MG63 (cell line): ENCODE data around the gene HDGFL2. TPM values are rescaled to one million over a fixed set of nuclear protein-coding genes. Genes with fewer than 3 reads are reported as not detected.

Source experiments
- DNase-seq: peaks from one replicate; pipeline ENCODE4 v3.0.0-alpha.2; 2020
- H3K27me3 ChIP-seq: fragments of 250-450 bp; sonication (Bioruptor Pico); 2 replicates; pipeline ENCODE4 v1.5.1; 2020; ENCODE audit warnings: mild to moderate bottlenecking, moderate library complexity
- H3K36me3 ChIP-seq: fragments of 250-450 bp; sonication (Bioruptor Pico); 2 replicates; pipeline ENCODE4 v1.5.1; 2020; ENCODE audit warnings: mild to moderate bottlenecking, moderate library complexity
- H3K4me3 ChIP-seq: fragments of 250-450 bp; sonication (Bioruptor Pico); 2 replicates; pipeline ENCODE4 v1.5.1; 2020; ENCODE audit warnings: mild to moderate bottlenecking, moderate library complexity
- H3K9me3 ChIP-seq: fragments of 250-450 bp; sonication (Bioruptor Pico); 2 replicates; pipeline ENCODE4 v1.5.1; 2020; ENCODE audit warnings: mild to moderate bottlenecking, moderate library complexity
- total RNA-seq: library from RNA; depleted of rRNA; stranded (reverse); fragments of >200 nt; shearing (Covaris generic); gene quantifications from 2 replicates; pipeline ENCODE4 v1.2.3, GENCODE V29; 2014; ENCODE audit warnings: low replicate concordance

Gene HDGFL2
- total RNA-seq, 1 experiment from 2014 or later = 29.8 TPM

DNA sequence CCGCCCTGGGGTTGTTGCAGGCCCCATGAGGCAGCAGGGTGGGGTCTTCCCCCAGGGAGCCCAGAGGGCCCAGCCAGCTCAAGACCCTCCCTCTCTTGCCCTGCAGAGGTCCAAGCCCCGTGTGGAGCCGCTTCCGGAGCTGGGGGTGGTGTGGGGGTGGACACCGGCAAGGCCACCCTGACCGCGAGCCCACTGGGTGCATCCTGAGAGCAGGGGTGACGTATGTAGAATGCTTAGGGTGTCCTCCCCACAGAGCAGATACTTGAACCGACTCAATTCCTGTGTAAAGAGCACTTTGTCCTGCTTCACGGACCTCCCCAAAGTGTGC, 29.3 kb upstream of the HDGFL2 start:
- Histone ChIP-seq H3K9me3 (no peaks in the 10 kb centered on the region), H3K36me3 (peaks cover 6% of the 10 kb centered on the region), H3K27me3 (no peaks in the 10 kb centered on the region), H3K4me3 (no peak overlapping the region)
- DNase-seq = no peak

DNA sequence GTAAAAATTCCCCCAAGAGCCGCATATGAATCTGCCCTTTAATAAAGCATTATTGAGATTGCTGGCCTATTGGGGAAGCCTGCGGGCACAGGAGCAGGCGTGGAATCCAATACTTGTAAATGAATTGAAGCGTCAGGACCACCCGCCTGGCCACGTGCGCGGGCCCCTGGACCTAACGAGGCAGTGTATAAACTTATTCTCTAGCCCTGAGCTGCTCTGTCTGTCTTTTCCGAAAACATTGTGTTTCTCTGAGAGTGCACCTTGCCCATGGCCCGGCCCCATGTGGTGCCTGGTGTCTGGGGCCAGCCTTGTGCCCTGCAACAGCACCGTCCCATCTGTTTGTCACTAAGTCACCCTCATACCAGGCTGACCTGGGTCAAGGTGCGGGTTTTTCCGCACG, 28.9 kb upstream of the HDGFL2 start:
- Histone ChIP-seq H3K36me3 (peaks cover 8% of the 10 kb centered on the region), H3K9me3 (no peaks in the 10 kb centered on the region), H3K27me3 (no peaks in the 10 kb centered on the region), H3K4me3 (no peak overlapping the region)
- DNase-seq = no peak

DNA sequence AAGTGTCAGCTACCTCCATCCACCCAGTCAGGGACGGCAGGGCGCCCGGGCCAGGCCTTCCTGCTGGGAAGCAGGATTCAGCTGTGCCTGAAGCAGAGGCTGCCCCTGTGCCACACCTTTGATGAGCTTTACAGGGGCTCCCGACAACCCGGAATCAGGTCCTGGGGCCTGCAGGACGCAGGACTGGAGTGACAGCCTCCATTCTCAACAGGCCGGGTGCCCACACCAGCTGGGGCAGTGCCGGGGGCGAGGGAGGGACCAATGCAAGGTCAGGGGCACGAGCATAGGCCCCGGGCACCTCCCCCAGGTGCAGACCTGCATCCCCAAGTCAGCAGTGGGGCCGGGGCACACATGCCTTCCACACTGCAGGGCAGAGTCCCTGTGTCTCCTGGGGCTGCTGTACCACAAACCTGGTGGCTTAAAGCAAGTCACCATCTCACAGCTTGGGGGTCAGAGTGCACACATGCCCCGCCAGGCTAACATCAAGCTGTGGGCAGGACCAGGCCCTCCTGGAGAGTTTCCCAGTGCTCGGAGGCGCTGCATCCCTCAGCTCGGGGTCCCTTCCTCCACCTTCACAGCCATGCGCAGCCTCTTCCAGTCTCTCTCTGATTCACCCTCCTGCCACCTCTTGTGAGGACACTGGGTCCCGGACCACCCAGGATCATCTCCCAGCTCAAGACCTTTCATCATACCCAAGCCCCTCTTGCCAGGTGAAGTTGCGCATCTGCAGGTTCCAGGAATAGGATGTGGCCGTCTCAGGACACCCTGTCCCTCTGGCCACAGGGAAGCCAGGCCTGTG, 27.9 kb upstream of the HDGFL2 start:
- no peak for DNase-seq
- H3K4me3 ChIP-seq = no peak overlapping the region
- H3K36me3 ChIP-seq = peaks cover 8% of the 10 kb centered on the region
- no peaks in the 10 kb centered on the region for H3K9me3 ChIP-seq
- H3K27me3 ChIP-seq = no peaks in the 10 kb centered on the region

DNA sequence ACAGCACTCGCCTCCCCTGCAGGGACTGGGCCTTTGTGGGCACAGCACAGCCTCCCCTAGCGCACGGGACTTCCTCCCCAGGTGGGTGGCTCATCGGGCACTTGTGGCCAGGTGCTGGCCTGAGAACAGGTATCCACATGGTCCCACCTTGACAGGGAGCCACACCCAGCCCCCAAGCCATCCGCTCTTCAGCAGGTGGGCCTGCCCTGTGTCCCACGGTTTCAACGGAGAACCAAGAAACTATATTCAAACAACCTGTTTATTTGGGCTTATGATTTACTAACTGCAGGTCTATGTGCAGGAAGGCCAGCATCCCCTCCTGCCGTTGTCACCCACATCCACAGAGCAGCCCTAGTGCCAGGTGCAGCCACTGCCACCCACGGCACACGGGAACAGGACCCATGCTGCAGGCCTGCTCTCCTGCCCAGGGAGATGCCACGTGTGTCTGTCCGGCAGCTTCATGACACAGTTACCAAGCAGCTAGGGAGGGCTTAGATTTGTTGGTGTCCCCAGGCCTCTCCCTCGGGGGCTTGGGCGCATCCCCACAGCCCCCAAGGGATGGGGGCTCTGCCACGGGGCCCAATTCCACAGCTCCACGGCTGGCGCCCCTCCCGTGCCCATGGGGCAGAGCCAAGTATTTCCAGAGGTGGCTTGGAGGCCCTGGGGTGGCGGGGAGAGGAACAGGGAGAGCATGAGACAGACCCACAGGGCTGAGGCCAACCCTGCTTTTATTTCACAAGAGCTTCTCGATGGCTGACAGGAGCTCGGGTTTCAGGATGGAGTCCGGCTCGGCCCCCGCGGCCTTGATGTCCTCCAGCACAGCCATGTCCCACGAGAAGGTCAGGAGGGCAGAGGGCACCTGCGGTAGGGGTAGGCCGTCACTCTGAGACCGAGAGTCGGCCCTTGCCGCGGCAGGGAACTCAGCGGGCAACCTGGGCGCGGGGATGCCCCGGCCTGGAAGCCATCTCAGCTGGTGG, 27.0 kb upstream of the HDGFL2 start:
- Histone ChIP-seq H3K9me3 (no peaks in the 10 kb centered on the region), H3K27me3 (no peaks in the 10 kb centered on the region), H3K4me3 (no peak overlapping the region), H3K36me3 (peaks cover 8% of the 10 kb centered on the region)
- DNase-seq = no peak

DNA sequence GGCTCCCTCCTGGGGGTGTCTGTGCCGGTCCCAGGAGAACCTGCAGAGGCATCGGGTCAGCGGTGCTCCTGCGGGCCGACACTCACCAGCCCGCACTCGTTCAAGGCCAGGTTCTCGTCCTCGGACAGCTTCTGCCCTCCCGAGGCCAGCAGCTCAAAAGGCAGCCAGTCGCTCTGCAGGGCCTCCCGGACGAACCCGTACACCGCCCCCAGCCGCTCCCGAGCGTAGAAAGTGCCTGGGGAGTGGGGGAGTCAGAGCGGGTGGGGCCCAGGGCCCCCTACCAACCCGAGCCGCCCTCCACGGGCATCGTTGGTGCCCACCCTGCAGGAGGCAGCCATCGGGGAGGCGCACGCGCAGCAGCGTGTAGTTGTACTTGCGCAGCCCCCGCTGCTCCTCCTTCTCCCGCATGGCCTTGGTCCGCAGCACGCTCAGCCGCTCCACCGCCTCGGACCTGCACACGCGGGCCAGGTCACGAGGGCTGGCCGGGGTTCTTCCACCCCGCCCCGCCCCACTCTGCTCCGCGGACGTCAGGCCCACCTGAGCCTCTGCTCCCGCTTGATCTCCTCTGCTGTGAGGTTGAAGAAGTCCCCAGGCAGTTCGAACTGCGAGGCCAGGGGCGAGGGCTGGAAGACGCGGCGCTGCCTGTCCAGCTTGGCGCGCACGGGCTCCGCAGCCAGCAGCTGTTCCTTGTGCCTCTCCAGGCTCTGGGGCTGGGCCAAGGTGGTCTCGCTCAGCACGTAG, 26.0 kb upstream of the HDGFL2 start:
- peaks cover 8% of the 10 kb centered on the region for H3K36me3 ChIP-seq
- no peaks in the 10 kb centered on the region for H3K27me3 ChIP-seq
- no peak for DNase-seq
- H3K9me3 ChIP-seq = no peaks in the 10 kb centered on the region
- H3K4me3 ChIP-seq = no peak overlapping the region

DNA sequence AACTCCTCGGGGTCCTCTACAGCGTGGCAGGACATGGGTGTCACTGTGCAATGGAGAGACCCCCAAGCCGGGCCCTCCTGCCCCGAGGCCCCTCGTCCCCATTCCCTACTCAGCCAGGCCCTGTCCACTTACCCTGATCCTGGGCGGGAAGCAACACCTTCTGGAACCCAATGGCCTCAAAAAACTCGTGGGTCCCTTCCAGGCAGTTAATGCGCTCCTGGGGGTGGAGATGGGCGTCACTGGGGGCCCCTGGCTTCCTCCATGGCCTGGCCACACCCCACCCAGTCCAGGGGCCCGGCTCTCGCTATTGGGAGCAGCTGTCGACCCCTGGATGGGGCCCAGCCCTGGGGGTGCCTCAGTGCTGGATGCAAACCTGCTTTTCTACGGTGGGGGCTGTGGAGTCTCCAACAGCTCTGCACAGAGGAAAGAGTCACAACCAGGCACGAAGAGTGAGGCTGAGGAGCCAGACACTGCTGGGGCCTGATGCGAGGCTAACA, 25.3 kb upstream of the HDGFL2 start:
- no peak for DNase-seq
- Histone ChIP-seq H3K27me3 (no peaks in the 10 kb centered on the region), H3K36me3 (peaks cover 8% of the 10 kb centered on the region), H3K4me3 (no peak overlapping the region), H3K9me3 (no peaks in the 10 kb centered on the region)

DNA sequence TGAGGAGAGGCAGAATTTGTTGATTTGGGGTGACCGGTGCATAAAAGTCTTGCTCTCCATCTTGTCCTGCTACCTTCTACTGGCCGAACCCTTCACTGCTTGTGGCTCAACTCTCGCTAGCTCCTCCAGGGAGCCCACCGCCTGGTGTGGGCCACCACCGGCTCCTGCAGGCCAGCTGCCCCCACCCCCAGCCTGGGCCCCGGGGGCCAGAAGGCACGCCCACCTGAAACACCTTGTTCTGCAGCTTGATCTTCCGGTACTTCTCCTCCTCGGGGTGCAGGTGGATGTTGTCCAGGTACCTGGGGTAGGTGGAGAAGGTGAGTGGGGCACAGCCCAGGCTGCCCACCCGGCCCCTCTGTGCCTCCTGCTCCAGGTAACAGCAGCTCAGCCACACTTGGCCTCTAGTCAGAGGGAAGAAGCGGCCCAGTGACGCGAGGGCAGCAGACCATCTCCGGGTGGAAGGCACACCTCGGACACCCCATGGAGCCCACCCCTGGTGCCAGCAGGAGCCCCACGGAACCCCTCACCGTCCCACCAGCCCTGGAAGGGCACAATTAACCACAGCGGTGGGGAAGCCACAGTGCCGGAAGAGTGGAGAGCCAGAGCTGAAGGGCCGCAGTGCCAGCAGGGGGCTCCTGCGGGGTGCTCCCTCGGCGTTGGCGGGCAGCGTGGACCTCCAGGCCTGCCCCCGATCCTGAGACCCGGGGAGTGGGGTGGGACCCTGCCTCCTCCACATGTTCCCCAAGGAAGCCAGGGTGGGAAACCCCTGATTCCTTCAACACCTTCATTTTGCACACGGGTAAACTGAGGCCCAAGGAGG, 24.6 kb upstream of the HDGFL2 start:
- no peak for DNase-seq
- Histone ChIP-seq H3K4me3 (no peak overlapping the region), H3K9me3 (no peaks in the 10 kb centered on the region), H3K36me3 (peaks cover 8% of the 10 kb centered on the region), H3K27me3 (no peaks in the 10 kb centered on the region)

DNA sequence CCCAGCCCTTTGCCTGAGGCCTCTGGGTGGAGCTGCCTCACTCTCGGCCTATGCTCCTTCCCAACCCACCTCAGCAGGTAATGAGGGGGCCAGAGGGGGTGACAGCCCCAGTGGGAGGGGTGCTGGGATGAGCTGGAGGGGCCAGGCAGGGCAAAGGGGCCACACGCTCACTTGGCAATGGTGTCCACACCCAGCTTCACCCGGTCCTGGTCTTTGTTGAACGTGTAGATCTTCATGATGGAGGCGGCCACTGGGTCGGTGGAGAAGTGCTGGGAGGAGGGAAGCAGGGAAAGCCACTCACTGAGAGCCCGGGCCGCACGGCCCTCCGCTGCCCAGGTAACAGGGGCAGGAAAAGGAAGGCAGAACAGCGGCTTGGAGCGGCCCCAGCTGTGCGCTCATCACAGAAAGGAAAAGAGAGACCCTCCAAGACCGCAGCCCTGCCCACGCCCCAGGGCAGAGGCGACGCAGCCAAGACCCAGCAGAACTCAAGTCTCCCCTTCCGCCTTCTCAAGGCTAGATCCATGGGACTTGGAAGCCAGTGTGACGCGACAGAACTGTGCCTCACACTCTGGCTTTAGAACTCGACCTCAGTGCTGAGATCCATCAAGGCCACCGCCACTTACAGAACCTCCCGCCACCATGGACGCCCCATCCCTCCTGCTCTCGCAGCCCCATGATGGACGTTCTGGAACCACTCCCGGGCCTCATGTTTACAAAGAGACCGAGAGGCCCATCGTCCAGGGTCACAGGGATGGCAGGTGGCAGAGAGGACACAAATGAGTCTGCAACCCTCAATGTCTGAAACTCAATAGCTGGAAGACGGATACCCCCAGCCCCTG, 23.7 kb upstream of the HDGFL2 start:
- H3K4me3 ChIP-seq = no peak overlapping the region
- H3K9me3 ChIP-seq = no peaks in the 10 kb centered on the region
- H3K36me3 ChIP-seq = peaks cover 8% of the 10 kb centered on the region
- DNase-seq = no peak
- H3K27me3 ChIP-seq = no peaks in the 10 kb centered on the region

DNA sequence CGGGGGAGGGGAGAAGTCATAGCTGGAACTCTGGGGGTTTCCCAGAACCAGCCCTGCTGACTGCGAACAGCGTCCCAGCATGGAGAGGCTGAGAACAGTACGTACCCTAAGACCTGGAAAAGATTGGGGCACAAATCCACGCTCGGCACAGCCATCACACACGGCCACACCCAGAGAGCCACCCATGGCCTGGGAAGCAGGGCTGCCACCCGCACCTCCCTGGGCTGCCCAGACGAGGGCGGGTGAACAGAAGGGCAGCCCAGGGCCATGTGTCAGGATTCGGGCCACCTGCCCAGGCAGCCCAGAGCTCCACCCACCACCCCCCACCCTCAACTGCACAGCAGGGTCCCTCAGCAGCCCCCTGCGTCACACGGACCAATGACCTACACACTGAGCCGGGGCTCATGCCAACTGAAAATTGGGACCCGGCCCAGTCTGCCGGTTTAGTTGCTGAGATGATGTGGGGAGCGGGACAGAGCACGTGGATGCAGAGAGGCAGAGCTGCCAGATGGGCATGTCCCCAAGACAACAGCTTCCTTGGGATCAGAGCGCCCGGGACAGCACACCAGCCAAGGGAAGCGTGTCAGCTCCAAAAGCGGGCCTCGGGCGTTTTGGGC, 23.0 kb upstream of the HDGFL2 start:
- Histone ChIP-seq H3K9me3 (no peaks in the 10 kb centered on the region), H3K36me3 (peaks cover 8% of the 10 kb centered on the region), H3K4me3 (no peak overlapping the region), H3K27me3 (no peaks in the 10 kb centered on the region)
- no peak for DNase-seq

DNA sequence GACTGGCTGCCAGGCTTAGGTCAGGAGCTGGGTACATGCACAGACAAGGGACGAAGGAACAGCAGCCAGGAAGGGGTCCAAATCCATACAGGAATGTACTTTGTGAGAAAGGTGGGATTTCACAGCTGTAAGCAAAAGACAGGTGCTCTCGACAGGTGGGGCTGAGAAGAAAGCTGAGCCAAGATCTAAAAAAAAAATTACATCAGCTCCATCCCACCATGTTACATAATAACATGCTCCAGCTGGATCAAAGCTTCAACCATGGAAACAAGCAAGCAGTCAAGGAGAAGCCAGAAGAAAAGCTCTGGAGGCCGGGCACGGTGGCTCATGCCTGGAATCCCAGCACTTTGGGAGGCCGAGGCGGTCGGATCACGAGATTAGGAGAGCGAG, 22.5 kb upstream of the HDGFL2 start:
- Histone ChIP-seq H3K9me3 (no peaks in the 10 kb centered on the region), H3K27me3 (no peaks in the 10 kb centered on the region), H3K4me3 (no peak overlapping the region), H3K36me3 (peaks cover 8% of the 10 kb centered on the region)
- DNase-seq = no peak

DNA sequence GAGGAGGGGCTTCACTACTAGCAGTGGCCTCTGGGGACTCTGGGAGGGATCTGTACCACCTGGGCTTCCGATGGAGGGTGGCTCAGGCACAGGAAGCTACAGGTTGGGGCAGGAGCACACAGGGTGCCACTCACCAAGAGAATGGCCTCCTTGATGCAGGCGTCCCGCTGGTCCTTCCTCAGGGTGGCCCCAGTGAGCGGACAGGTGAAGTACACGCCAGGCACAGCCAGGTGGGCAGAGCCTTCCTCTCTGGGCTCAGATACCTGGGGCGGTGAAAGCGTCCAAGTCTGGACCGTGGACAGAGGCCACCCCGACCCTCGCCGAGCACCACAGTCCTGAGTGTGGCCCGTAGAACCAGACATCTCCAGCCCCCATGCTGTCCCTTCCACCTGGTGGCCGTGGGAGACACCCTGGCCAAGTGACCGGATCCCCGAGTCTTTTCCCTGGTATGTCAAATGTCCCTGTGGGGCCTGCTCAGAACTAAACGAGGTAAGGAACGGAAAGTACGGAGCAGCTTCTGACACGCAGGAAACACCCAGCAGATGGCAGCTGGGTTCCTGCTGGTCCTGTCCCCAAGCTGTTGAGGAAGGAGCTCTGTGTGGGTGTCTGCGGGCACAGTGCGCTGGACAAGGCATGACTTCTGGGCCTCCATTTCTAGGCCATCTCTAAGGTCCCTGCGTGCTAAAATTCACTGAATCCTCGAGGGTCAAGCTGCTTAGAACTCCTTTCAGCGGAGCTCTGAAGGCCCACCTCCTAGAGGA, 19.7 kb upstream of the HDGFL2 start:
- H3K4me3 ChIP-seq = no peak overlapping the region
- no peaks in the 10 kb centered on the region for H3K27me3 ChIP-seq
- peaks cover 6% of the 10 kb centered on the region for H3K36me3 ChIP-seq
- H3K9me3 ChIP-seq = no peaks in the 10 kb centered on the region
- no peak for DNase-seq

DNA sequence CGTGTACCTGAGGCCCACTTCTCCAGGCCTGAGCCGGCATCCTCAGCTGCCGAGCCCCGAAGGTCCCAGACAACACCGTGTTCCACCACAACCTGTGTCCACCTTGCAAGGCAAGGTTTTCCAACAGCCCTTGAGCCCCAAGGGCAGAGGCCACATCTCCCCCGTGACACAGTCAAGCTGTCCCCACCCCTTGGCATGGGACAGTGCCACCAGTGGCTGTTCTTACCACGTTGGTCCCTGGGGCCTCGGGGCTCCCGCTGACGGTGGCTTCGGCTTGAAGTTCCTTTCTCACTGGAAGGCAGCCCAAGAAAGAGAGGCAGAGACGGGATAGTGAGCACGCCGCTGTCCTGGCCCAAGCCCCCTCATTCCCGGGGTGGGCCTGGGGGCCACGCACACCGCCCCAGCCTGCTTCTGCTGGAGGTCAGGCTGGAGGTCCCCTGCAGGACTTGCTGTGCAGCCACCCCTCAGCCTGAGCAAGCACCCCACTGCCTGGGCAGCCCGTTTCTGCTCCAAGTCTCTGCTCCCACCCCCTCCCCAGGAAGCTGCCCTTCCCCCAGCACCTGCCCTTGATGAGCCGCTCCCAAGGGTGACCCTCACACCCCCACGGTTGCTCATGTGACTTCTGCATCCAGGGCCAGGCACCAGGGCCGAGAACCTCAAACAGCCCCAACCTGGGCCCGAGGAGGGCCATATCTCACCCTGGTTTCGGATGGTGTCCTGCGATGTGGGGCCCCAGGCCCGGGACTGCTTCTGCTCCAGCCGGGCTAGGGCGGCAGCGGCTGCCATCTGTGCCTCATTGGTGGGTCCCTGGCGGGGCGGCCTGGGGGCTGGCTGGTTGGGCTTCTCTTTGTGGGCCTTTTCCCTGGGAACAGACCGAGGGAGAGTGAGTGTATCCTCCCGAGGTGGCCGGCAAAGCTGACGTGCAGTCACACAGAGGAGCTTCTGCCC, 18.6 kb upstream of the HDGFL2 start:
- Histone ChIP-seq H3K27me3 (no peaks in the 10 kb centered on the region), H3K36me3 (no peaks in the 10 kb centered on the region), H3K4me3 (no peak overlapping the region), H3K9me3 (no peaks in the 10 kb centered on the region)
- DNase-seq = no peak
